HPDE6-E6E7 (cell line): ENCODE measurements around the gene PLEKHG3.

ENCODE experiments used
- DNase-seq: peaks from one replicate; pipeline ENCODE4 v3.0.0; 2011; ENCODE audit warnings: missing footprints; ENCODE audit errors: extremely low spot score

The PLEKHG3 gene

DNA sequence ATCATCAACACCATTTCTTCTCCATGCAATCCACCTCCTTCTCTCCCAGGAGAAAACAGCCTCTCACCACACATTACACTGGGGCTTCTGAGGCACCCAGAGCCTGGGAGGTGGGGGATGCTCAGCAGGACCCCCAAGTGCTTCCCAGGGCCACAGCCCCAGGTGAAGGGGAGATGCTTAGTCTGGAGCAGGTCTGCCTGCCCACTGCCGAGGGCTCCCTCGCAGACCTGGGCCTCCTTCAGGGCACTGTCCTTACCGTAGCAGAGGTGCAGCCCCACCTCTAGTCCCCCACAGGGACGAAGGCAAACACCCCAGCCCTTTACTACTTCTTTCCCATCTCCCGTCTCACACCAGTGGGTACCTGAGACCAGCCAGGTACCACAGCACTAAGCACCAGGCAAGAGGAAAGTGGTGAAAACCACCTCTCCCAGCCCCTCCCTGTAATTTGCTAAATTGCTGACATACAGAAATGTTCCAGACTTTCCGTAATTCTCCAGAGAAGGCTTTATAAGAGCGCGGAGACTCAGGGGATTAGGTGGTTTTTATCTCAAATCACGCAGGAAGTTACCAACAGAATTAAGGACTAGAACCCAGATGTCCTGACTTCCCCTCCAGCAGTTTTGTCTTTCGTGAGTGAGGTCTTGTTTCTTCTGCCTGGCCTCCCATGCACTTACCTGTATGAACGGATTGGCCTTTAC lies 59.0 kb downstream of the PLEKHG3 start:
- DNase-seq, result no peak

DNA sequence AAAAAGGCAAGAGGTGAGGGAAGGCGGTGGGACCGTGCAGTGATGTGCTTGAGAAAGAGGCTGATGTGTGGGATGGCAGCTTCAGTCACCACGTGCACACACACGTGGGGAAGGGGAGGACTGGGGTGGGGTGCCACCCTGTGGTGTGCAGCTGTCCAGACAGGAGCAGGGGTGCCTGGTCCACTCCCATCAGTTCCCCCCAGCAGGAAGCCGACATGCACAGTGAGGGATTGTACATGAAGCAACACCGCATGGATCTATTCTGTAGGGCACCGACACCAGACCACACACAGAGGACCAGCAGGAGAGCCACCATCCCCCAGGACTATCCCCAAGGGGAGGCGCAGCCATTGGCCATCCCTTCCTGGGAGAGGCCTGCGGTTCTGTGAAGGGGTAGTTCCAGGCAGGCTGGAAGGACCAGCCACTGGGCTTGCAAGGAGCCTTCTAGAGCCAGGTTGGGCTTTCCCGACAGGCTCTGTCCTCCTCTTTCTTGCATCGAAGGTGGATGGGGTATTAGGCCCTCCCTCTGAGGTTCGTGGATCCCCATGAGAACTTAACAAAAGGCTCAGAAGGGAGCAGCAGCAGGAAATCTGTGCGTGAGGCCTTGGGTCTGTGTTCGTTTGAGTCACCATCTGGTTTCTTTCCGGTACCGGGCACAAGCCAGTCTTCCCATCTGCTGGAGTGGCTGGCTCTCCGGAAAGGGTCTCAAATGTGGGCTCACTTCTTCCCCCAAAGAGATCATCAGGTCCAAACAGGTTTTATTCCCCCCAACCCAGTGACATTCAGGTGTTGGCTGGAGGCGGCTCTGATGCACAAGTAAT lies 59.8 kb downstream of the PLEKHG3 start:
- no peak for DNase-seq

DNA sequence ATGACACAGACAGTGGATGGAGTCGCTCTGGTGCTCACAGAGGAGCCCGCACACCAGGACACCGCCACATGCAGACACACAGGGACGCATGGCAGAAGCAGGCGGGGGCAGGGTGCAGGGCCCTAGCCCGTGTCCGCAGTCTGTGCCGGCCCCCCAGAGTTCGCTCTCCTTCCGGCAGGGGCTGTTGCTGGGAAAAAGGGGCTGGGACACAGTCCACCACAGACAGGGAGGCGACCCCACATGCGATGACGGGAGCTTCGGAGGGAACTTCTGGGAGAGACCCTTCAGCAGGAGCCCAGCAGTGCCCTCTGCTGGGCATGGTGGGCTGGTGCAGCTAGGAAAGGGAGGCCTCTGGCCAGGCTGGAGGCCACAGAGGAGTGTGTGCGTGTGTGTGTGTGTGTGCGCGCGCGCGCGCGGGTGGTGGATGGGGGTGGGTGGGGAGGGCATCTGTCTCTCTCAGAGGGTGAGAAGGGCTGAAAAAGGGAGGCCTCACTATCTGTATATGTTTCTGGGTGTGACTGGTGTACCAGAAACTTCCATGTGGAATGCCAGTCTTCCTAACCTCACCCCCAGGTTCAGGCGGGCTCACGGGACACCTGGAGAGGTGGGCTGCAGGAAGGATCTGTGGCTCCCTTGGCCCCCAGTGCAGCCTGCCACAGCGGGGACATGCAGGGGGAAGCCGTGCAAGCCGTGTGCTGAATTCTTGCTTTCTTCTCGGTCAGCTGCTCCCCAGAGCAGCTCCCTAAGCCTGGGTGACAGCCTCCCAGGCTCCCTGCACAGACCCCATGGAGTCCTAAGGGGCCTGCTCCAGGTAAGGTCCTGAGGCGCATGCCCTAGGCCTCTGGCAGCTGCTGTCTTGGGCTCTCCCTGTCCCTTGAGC lies 60.7 kb downstream of the PLEKHG3 start:
- no peak for DNase-seq

- no peak for DNase-seq
Observed at GRCh38 chr14:64765740-64766302, 61.6 kb downstream of the PLEKHG3 start.

DNA sequence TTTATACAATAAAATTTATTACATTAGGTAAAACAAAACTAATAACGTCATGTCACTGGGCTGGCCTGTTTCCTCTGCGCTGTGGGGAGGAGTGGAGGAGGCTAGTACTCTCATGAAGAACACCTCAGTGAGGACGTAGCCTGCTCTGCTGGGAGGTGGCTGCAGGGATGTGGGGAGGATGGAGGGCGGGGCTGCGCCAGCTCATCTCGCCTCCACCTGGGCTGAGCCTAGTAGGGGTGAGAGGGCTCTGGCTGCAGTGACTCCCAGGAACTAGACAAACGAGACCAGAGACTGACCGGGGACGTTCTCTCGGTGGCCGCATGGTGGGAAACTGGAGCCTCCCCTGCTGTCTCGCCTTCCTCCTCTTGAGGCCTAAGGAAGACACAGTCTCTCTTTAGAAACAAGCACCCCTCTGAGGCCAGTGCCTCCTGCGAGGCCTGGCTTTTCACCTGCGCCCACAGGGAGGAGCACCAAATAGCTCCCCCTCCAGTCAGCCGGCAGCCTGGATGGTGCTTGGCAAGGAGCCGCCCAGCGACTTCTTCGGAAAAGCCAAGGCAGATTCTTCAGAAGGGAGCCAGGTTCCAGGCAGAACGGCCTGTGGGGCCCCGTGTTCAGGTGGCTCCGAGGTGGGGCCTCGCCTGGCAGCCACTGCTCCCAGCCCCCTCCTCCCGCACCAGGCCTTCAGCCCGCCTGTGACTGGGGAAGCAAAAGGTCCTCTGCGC lies 62.4 kb downstream of the PLEKHG3 start:
- peak; percentile 91 for DNase-seq

DNA sequence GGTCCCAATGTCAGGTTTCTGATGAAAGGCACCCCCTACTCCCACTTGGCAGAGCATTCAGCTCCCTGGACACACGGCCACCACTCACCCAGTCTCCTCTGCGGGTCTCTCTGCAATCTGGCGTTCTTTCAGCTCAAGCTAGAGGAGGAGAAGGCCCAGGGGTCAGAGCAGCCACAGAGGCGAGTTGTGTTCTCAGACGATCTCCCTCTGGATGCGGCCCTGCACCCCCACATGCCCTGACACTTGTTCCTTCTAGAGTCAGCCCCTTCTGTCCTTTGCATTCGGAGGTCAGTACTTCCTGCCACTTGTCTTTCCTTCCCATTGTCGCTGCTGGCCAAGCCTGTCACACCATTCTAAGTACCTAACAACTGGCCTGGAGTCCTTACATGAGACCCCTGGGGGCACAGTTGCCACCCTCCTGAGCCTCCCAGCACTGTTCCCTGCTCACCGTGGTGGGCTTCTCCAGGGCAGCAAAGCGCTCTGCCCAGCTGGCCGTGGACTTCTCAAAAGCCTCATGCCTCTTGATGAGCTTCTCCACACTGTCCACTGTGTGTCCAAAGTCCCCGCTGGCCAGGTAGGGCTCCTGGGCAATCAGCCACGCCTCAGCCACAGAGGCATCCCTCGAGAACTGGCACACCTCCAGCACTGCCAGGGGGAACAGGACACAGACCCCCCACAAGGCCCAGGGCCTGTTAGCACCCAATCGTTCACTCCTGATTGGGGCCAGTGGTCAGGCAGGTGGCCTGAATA lies 63.2 kb downstream of the PLEKHG3 start:
- DNase-seq, result no peak

DNA sequence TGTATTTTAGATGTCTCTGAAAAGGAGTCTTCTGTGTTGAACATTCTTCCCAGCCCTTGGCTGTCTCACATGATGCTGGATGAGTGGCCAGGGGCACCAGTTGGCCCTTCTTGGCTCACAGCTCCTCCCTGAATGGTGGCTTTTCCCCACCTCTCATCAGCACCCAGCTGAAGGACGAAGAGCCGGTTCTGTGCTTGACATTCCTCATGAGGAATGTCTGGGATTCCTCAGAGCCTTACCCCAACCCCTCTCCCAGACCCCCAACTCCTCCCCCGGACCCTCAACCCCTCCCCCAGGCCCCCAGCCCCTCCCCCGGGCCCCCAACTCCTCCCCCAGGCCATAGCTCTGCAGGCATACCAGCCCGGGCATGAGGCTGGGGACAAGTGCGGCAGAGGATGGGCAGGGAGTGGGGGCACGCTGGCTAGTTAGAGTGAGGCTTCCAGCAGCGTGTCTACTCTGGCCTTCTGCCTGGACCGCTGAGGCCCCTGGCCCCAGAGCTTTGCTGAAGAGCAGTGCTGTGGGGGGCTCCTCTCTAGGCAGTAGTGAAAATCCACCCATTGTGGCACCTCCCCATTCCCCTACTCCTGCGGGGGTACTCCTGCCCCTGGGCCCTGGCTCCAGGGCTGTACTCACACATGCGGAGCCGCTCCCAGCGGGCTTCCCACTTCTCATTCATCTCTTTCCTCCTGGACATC lies 64.3 kb downstream of the PLEKHG3 start:
- no peak for DNase-seq

GRCh38 chr14:64769096-64770020 lies 65.1 kb downstream of the PLEKHG3 start:
- no peak for DNase-seq

GRCh38 chr14:64770751-64771150 lies 66.5 kb downstream of the PLEKHG3 start:
- DNase-seq, result no peak

DNA sequence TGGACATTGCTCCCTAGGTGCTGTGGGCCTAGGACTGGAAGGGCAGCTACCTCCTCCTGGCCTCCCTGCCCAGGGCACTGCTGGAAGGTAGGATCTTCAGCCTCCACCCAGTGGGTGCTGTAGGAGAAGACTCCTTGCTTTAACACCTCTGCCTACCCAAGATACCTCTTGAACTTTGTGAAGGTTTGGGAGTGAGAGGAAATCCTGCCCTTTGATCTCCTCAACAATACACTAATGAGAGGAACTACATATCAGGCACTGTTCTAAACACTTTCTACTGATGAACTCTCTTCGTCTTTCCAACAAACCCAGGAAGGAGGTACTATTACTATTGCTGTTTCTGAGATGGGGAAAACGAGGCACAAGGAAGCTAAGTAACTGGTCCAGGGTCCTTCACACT lies 66.9 kb downstream of the PLEKHG3 start:
- no peak for DNase-seq

DNA sequence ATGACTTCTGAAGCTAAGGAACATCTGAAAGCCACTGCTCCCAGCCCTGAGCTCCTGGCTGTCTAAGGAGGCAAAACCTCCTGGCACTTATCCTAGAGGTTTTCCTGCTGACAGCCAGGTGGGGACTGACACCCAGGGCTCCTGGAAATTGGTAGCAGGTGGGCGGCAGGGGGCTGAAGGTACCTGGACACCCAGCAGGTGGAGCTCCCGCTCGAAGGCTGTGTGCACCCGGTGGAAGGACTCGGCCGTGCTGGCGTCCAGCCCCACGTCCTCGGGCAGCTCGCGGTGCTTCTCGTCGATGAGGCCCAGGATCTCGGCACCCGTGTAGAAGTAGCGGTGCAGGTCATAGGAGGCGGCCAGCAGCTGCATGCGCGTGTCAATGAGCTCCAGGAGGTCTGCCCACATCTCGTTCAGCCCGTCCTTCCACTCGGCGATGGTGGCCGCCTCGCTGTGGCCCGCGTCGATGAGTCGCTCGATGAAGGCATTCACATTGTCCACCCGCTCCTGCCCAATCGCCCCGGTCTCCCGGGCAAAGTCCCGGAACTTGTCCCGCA lies 68.2 kb downstream of the PLEKHG3 start:
- DNase-seq, result no peak

- no peak for DNase-seq
Observed at GRCh38 chr14:64773046-64773445, 68.8 kb downstream of the PLEKHG3 start.

- DNase-seq, result no peak
Observed at GRCh38 chr14:64773577-64773976, 69.4 kb downstream of the PLEKHG3 start.

DNA sequence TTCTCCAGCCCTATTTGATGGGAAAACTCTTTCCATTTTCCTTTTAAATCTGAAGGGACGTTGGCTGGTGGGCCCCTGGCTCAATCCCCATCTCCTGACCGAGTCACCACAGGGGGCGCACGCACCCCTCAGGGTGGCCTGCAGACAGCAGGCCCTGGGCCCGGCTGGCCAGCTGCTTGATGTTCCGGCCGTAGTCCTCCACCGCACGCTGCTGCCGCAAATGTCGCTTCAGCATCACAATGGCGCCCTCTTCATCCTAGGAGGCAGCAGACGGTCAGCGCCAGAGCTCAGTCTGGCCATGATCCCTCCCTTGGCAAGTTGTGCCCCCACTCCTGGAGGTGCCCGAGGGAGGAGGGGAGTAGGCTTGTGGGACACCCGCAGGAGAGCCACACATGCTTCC lies 70.0 kb downstream of the PLEKHG3 start:
- DNase-seq, result no peak

DNA sequence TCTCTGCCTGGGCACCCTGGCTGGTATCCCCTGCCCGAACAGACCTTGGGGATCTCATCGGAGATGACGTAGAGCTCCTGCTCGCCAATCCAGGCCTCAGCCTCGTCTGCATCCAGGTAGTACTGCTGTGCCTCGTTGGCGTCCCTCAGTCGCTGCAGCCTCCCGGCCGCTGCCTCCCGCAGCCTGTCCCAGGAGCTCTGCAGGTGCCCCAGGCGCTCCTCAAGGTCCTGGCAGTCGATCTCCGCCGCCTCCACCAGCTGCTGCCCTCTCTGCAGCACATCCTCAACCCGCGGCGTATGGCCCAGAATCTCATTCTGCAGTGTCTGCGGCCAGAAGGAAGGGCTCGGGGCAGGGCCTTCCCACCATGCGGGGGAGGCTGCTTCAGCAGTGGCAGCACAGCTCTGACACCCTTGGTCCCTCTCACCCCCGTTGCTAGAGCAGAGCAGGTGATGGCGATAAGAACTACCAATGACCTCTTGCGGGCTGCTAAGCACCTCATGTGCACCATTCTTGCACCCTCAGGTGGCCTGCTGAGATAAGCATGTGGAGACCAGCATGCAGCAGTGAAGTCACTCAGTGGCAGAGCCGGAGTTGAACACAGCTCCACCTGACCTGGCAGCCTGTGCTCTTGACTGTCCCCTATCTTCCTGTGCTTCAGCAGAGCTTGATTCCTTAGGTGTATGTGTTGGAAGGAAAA lies 71.0 kb downstream of the PLEKHG3 start:
- no peak for DNase-seq

- no peak for DNase-seq
Observed at GRCh38 chr14:64777461-64777860, 73.2 kb downstream of the PLEKHG3 start.

GRCh38 chr14:64778104-64778754 lies 74.0 kb downstream of the PLEKHG3 start:
- DNase-seq, result no peak
